ENCODE results near the gene HHATL. TPM values are rescaled to one million over a fixed set of nuclear protein-coding genes. Genes with fewer than 3 reads are reported as not detected.

Gene HHATL
- total and polyA plus RNA-seq, 2 of the 8 experiments (the other 6 are each of a cell fraction or from before 2014, with no cell fraction given), result 0.18 TPM; not detected in 1

GRCh38 chr3:42698216-42698910 lies 4.2 kb downstream of the HHATL start:
- H3K36me3 ChIP-seq (ENCODE audit: control insufficient read depth in 2 of 4, insufficient read depth in 4 of 4, low read length in 3 of 4), result no peaks in the 10 kb centered on the region
- no peak for FAIRE-seq
- 91% methylated on average over 7 of the region's 7 CpGs; no CpG with 5 or more reads in 1 of the 2 experiments for WGBS, 2 experiments (ENCODE audit: extremely low coverage in 1 of 2, insufficient coverage in 1 of 2, insufficient read length in 1 of 2, insufficient replicate concordance in 2 of 2, low coverage in 1 of 2, low lambda C conversion rate in 2 of 2, missing lambda C conversion rate in 1 of 2)
- no peak overlapping the region for H3K4me2 ChIP-seq (ENCODE audit: insufficient read depth in 1 of 2, low read depth in 2 of 2, low read length in 2 of 2)
- no peaks in the 10 kb centered on the region for H3K79me1 ChIP-seq (ENCODE audit: low read depth, low read length)
- H2AFZ ChIP-seq (ENCODE audit: low read length), result no peak overlapping the region
- no peak overlapping the region for H4K8ac ChIP-seq (ENCODE audit: extremely low read depth, insufficient read depth, low read length)
- peaks cover 0 to 2% of the 10 kb centered on the region in 2 experiments for H4K20me1 ChIP-seq (replicated peaks in 1 of 2; ENCODE audit: control insufficient read depth in 1 of 2, insufficient read depth in 2 of 2, low read length in 2 of 2)
- no peak overlapping the region for H3K56ac ChIP-seq (replicated peaks; ENCODE audit: insufficient read length, low read depth, low read length)
- no peak overlapping the region for H3K18ac ChIP-seq (ENCODE audit: extremely low read depth, low read length)
- H2BK12ac ChIP-seq (ENCODE audit: low read depth, low read length), result no peak overlapping the region
- 0 out of 7 replicates have a peak, but pooled peaks cover 0 to 2% (median 0%) of the 10 kb centered on the region in 4 experiments for H3K27me3 ChIP-seq (replicated peaks in 1 of 4; ENCODE audit: control insufficient read depth in 3 of 4, extremely low read depth in 1 of 4, insufficient read depth in 3 of 4, low read length in 3 of 4)
- ChIA-PET CTCF (ENCODE audit: partially characterized antibody) (interaction anchor here (1.0 to 2.0 kb wide), 5 partner anchors 10 to 47 kb away, joined by 3 to 9 read pairs (median 5); no protein-coding TSS in a partner anchor), POLR2A (ENCODE audit: partially characterized antibody) (no interaction called here)
- peak in 1 of 2 experiments; percentile 31 for DNase-seq (ENCODE audit: low read depth in 1 of 2, low spot score in 2 of 2)
- no peak overlapping the region for H2BK20ac ChIP-seq (ENCODE audit: low read length)
- H3K27ac ChIP-seq (ENCODE audit: low read depth, low read length), result no peak overlapping the region
- no peak overlapping the region for H2BK120ac ChIP-seq (replicated peaks; ENCODE audit: low read depth, low read length)
- H3K14ac ChIP-seq (ENCODE audit: insufficient read length), result no peak overlapping the region
- no peak overlapping the region for H2BK5ac ChIP-seq (ENCODE audit: low read depth, low read length)
- H2BK15ac ChIP-seq (ENCODE audit: low read length), result no peak overlapping the region
- H3K79me2 ChIP-seq (ENCODE audit: control insufficient read depth in 1 of 2, insufficient read depth in 2 of 2, low read length in 2 of 2), result no peaks in the 10 kb centered on the region
- H2AK5ac ChIP-seq (ENCODE audit: low read depth, low read length), result no peak overlapping the region
- H4K5ac ChIP-seq (ENCODE audit: insufficient read length, low read depth, low read length), result no peak overlapping the region
- no peak overlapping the region for H3K9ac ChIP-seq (replicated peaks in 1 of 4; ENCODE audit: extremely low read depth in 1 of 4, low read depth in 3 of 4, low read length in 3 of 4)
- H3K4me1 ChIP-seq (replicated peaks in 1 of 4; ENCODE audit: control insufficient read depth in 3 of 4, insufficient read depth in 4 of 4, low read length in 3 of 4), result peaks cover 0 to 12% (median 0%) of the 10 kb centered on the region in 4 experiments; a peak in 3 of 7 replicates
- no peak overlapping the region for H4K91ac ChIP-seq (replicated peaks; ENCODE audit: insufficient read length, low read length)
- no peak overlapping the region for H3K4me3 ChIP-seq (ENCODE audit: extremely low read depth in 1 of 4, insufficient read depth in 2 of 4, low read depth in 3 of 4, low read length in 4 of 4)
- no peaks in the 10 kb centered on the region for H3K9me3 ChIP-seq (ENCODE audit: insufficient read depth in 2 of 2, low read depth in 1 of 2, low read length in 1 of 2)
- no peak overlapping the region for H3K23ac ChIP-seq (ENCODE audit: insufficient read length)
- no peak overlapping the region for H3K4ac ChIP-seq (replicated peaks; ENCODE audit: insufficient read length, low read depth, low read length)
- peaks cover 2% of the 10 kb centered on the region; the same call in 1 of the 2 replicates for H3K23me2 ChIP-seq (ENCODE audit: low read depth, low read length)
- TF ChIP-seq TEAD4 (IDR thresholded peaks at IDR 0.05; ENCODE audit: low read depth, low read length) (no peak), CTBP2 (IDR thresholded peaks at IDR 0.05; ENCODE audit: borderline replicate concordance, insufficient read depth, insufficient read length, low read length) (no peak), CBX8 (IDR thresholded peaks at IDR 0.05; ENCODE audit: borderline replicate concordance, low read depth, low read length) (no peak), NRF1 (IDR thresholded peaks at IDR 0.05; ENCODE audit: low read depth, low read length) (no peak), JUN (IDR thresholded peaks at IDR 0.05; ENCODE audit: low read depth, low read length) (no peak), CHD1 (IDR thresholded peaks at IDR 0.05; ENCODE audit: low read depth, low read length) (no peak), TAF1 (IDR thresholded peaks at IDR 0.05; ENCODE audit: low read depth, low read length) (no peak), ASH2L (IDR thresholded peaks at IDR 0.05; ENCODE audit: low read length) (no peak), SP2 (IDR thresholded peaks at IDR 0.05; ENCODE audit: low read length) (no peak), KDM5A (IDR thresholded peaks at IDR 0.05; ENCODE audit: low read length) (no peak), SIX5 (IDR thresholded peaks at IDR 0.05; ENCODE audit: low read depth, low read length) (no peak), RBBP5 (IDR thresholded peaks at IDR 0.05; ENCODE audit: borderline replicate concordance, low read depth, low read length) (no peak), ZNF274 (IDR thresholded peaks at IDR 0.05; ENCODE audit: borderline replicate concordance, extremely low read depth, low read length) (no peak)
